Activated T-cell treated with anti-CD3 and anti-CD28 coated beads for 4 hours (primary cell): Measurements from ENCODE around the gene OR5B21.

Source experiments
- DNase-seq: peaks from one replicate; pipeline ENCODE4 v3.0.0-alpha.2; 2020

Gene OR5B21

DNA sequence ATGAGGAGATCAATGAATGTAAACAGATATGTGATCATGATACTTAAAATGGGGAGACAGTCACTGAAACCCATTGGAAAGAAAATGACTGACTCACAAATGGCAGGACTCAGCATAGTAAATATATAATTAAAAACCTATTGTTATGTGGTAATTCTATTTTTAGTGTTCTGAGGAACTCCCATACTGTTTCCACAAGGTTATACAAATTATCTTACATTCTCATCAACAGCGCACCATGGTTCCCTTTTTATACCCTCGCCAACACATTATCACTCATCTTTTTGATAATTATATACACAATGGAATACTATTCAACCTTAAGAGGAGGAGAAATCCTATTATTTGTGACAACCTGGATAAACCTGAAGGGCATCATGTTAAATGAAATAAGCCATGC is 17.1 kb downstream of the OR5B21 start:
- DNase-seq = no peak

DNA sequence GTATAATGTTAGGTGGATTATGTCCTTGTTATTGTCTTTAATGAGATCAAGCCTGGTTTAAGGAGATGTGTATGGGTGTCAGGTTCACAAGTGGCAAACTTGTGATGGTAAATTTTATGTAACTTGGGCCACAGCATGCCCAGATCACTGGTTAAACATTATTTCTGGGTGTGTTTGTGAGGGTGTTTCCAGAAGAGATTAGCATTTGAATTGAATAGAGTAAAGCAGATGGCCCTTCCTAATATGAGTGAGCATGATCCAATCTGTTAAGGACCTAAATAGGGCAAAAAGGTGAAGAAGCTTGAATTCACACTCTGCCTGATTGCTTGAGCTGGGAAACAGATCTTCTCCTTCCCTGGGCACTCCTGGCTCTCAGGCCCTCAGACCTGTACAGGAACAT is 20.7 kb downstream of the OR5B21 start:
- no peak for DNase-seq

DNA sequence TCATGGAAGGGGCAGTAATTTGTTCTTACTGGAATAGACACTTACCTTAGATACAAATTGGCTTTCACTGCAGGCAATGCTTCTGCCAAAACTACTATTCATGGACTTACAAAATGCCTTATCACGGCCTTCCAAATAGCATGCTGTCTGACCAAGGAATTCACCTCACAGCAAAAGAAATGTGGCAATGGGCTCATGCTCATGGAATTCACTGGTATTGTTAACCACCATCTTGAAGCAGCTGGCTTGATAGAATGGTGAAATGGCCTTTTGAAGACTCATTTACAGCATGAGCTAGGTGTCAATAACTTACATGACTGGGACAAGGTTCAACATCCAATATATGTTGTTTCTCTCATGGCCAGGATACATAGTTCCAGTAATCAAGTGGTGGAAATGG is 21.9 kb downstream of the OR5B21 start:
- DNase-seq = no peak

DNA sequence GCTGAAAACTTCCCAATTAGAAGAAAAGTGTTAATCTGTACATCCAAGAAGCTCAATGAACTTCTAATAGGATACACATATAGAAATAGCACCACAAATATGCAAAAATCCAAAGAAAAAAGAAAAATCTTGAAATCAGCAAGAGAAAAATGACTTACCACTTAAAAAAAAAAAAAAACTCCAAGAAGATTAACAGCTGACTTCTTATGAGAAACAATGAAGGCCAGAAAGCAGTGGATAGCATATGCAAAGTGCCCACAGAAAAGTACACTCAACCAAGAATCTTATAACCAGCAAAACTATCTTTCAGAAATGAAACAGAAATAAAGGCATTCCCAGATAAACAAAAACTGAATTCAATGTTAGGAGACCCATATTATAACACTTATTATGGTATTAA is 36.0 kb downstream of the OR5B21 start:
- no peak for DNase-seq

DNA sequence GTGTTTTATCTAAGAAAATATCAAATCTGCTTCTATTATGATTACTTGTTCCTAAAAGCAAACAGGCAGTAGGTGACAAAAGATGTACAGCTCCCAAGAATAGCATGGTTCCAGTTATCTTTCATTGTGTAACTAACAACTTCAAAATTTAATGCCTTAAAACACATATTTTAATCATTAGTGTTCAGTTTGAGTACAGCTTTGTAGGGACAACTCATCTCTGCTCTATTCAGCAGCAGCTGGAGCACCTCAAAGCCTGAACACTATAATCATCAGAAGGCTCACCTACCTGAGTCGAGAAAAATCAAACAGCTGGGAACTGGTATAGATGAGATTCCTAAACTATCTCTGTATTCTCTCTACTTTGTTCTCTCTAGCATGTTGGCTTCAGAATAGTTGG is 41.6 kb downstream of the OR5B21 start:
- DNase-seq = no peak

DNA sequence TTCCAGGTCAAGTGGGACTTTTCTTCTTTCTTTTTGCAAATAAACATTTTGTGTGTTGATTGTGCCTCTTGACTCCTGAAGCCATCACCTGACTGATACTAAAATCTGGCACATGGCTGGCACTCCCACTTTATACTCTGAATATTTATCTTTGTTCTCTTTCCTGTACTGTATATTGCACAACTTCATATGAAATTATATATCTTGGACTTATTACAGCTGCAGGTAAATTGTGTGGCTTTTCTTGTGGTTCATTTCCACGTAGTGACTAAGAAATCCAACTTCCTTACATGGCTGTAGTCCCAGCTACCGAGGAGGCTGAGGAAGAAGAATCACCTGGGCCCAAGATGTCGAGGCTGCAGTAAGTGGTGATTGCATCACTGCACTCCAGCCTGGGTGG is 42.2 kb downstream of the OR5B21 start:
- no peak for DNase-seq
